Tibial nerve (tissue), 4 donors: ENCODE data around the gene MYO9B. TPM values are rescaled to one million over a fixed set of nuclear protein-coding genes. Genes with fewer than 3 reads are reported as not detected.

ENCODE experiments used
- DNase-seq, 2 donors: peaks; one replicate each; pipeline ENCODE4 v3.0.0-alpha.2; 2019; ENCODE audit warnings: low spot score in 2 of 2
- H3K27ac ChIP-seq, 4 donors: fragments of 200-600 bp; sonication (generic) in 3 of 4; one replicate each; pipeline ENCODE4 v1.5.1; 2017 to 2019; ENCODE audit warnings: mild to moderate bottlenecking in 1 of 4
- H3K27me3 ChIP-seq, 2 donors: fragments of 200-600 bp; sonication (generic) in 1 of 2; one replicate each; pipeline versions ENCODE4 v1.5.1 to v1.6.0; 2017 to 2019
- H3K36me3 ChIP-seq, 3 donors: fragments of 200-600 bp; sonication (generic); one replicate each; pipeline ENCODE4 v1.5.1; 2018 to 2019
- H3K4me1 ChIP-seq, 4 donors: fragments of 200-600 bp; sonication (generic) in 3 of 4; one replicate each; pipeline ENCODE4 v1.5.1; 2017 to 2019
- H3K4me3 ChIP-seq, 4 donors: fragments of 200-600 bp; sonication (generic) in 3 of 4; one replicate each; pipeline ENCODE4 v1.5.1; 2017 to 2019; ENCODE audit warnings: mild to moderate bottlenecking in 1 of 4, moderate library complexity in 1 of 4
- H3K9me3 ChIP-seq, 4 donors: fragments of 200-600 bp; sonication (generic) in 3 of 4; one replicate each; pipeline ENCODE4 v1.5.1; 2017 to 2019
- CTCF ChIP-seq, 5 experiments: fragments of 200-600 bp in 3 of 5; fragments of 450-650 bp in 2 of 5; sonication (generic) in 3 of 5; IDR thresholded peaks; one replicate each; pipeline ENCODE4 v1.5.1; 2016 to 2019; ENCODE audit warnings: antibody characterized with exemption in 5 of 5, mild to moderate bottlenecking in 3 of 5, moderate library complexity in 2 of 5
- EP300 ChIP-seq, 2 donors: sonication (generic); formaldehyde crosslinking; IDR thresholded peaks; one replicate each; pipeline ENCODE4 v1.6.1; 2017; ENCODE audit warnings: antibody characterized with exemption in 2 of 2, mild to moderate bottlenecking in 1 of 2
- POLR2A ChIP-seq, 2 donors: fragments of 450-650 bp; IDR thresholded peaks; one replicate each; pipeline ENCODE4 v1.6.1; 2017; ENCODE audit warnings: antibody characterized with exemption in 2 of 2, mild to moderate bottlenecking in 2 of 2, moderate library complexity in 2 of 2
- WGBS, 2 donors: methylation state at CpG; one replicate each; pipeline ENCODE4 v1.1.5; 2018; 5-methylcytosine and 5-hydroxymethylcytosine counted together
- total RNA-seq, 4 donors: library from RNA; depleted of rRNA; stranded (reverse); fragments of >200 nt; gene quantifications; one replicate each; pipeline ENCODE4 v1.1.0, GENCODE V29; 2016

The MYO9B gene
- total RNA-seq, 4 donors from 2014 or later: 61.7 to 201 (median 115) TPM

GRCh38 chr19:17035842-17036424 lies 39.6 kb upstream of the MYO9B start:
- H3K27ac ChIP-seq: no peak overlapping the region
- H3K4me1 ChIP-seq: no peaks in the 10 kb centered on the region
- no peak for DNase-seq
- H3K9me3 ChIP-seq: no peaks in the 10 kb centered on the region
- TF ChIP-seq EP300 (IDR thresholded peaks at IDR 0.05) (no peak), CTCF (IDR thresholded peaks at IDR 0.05) (no peak), POLR2A (IDR thresholded peaks at IDR 0.05) (no peak)
- no peaks in the 10 kb centered on the region for H3K36me3 ChIP-seq
- no peaks in the 10 kb centered on the region for H3K27me3 ChIP-seq
- WGBS, 2 donors: 78 to 86% methylated on average over 11 to 15 of the region's 15 CpGs
- no peak overlapping the region for H3K4me3 ChIP-seq

GRCh38 chr19:17036640-17037039 lies 38.9 kb upstream of the MYO9B start:
- Histone ChIP-seq H3K36me3 (no peaks in the 10 kb centered on the region), H3K4me3 (no peak overlapping the region), H3K27me3 (no peaks in the 10 kb centered on the region), H3K9me3 (no peaks in the 10 kb centered on the region), H3K27ac (no peak overlapping the region), H3K4me1 (peaks cover 0 to 2% (median 0%) of the 10 kb centered on the region in 4 donors)
- DNase-seq: no peak
- 65 to 83% methylated on average over 3 to 4 of the region's 4 CpGs for WGBS, 2 donors
- TF ChIP-seq CTCF (IDR thresholded peaks at IDR 0.05) (no peak), POLR2A (IDR thresholded peaks at IDR 0.05) (no peak), EP300 (IDR thresholded peaks at IDR 0.05) (no peak)

- Histone ChIP-seq H3K9me3 (no peaks in the 10 kb centered on the region), H3K27me3 (no peaks in the 10 kb centered on the region), H3K27ac (no peak overlapping the region), H3K36me3 (no peaks in the 10 kb centered on the region), H3K4me3 (no peak overlapping the region), H3K4me1 (peaks cover 0 to 7% (median 0%) of the 10 kb centered on the region in 4 donors)
- WGBS, 2 donors: 90 to 94% methylated on average over 4 to 6 of the region's 6 CpGs
- no peak for DNase-seq
- no peak for TF ChIP-seq EP300 (IDR thresholded peaks at IDR 0.05)
- TF ChIP-seq CTCF (IDR thresholded peaks at IDR 0.05): no peak
- no peak for TF ChIP-seq POLR2A (IDR thresholded peaks at IDR 0.05)
These were observed 38.4 kb upstream of the MYO9B start for GRCh38 chr19:17037184-17037583.

GRCh38 chr19:17037966-17038500 lies 37.5 kb upstream of the MYO9B start:
- Histone ChIP-seq H3K27me3 (no peaks in the 10 kb centered on the region), H3K4me1 (peaks cover 0 to 10% (median 0%) of the 10 kb centered on the region in 4 donors), H3K4me3 (no peak overlapping the region), H3K36me3 (no peaks in the 10 kb centered on the region), H3K27ac (no peak overlapping the region), H3K9me3 (no peaks in the 10 kb centered on the region)
- no peak for DNase-seq
- WGBS, 2 donors: 64 to 69% methylated on average over 11 to 15 of the region's 15 CpGs
- TF ChIP-seq EP300 (IDR thresholded peaks at IDR 0.05) (no peak), POLR2A (IDR thresholded peaks at IDR 0.05) (no peak), CTCF (IDR thresholded peaks at IDR 0.05) (no peak)

- Histone ChIP-seq H3K4me3 (no peak overlapping the region), H3K36me3 (no peaks in the 10 kb centered on the region), H3K27me3 (no peaks in the 10 kb centered on the region), H3K4me1 (peaks cover 0 to 10% (median 0%) of the 10 kb centered on the region in 4 donors), H3K27ac (no peak overlapping the region), H3K9me3 (no peaks in the 10 kb centered on the region)
- no peak for TF ChIP-seq POLR2A (IDR thresholded peaks at IDR 0.05)
- no peak for TF ChIP-seq CTCF (IDR thresholded peaks at IDR 0.05)
- TF ChIP-seq EP300 (IDR thresholded peaks at IDR 0.05): no peak
- no peak for DNase-seq
- WGBS, 2 donors: 5 to 9% methylated on average over 11 of the region's 11 CpGs
These were observed 33.6 kb upstream of the MYO9B start for GRCh38 chr19:17041976-17042375.
